Activated CD8-positive, alpha-beta memory T cell treated with anti-CD3 and anti-CD28 coated beads for 36 hours (primary cell): Measurements from ENCODE around the gene PRX. TPM values are rescaled to one million over a fixed set of nuclear protein-coding genes. Genes with fewer than 3 reads are reported as not detected.

ENCODE experiments used
- CTCF ChIA-PET: fragments of 350-600 bp; sonication (Branson Sonifier 250); formaldehyde crosslinking; loops from one replicate; lab custom pipeline; 2021; ENCODE audit warnings: antibody characterized with exemption; lab: Charles Lee
- POLR2A ChIA-PET: fragments of 350-600 bp; sonication (Branson Sonifier 250); formaldehyde crosslinking; loops from one replicate; lab custom pipeline; 2021; ENCODE audit warnings: antibody characterized with exemption; lab: Charles Lee
- total RNA-seq, 2 experiments: library from RNA; stranded (reverse); gene quantifications; one replicate each; pipeline ENCODE4 v1.2.3, GENCODE V29; 2021

Gene PRX
- total RNA-seq, 2 experiments from 2014 or later, result 0.67 to 0.84 TPM

- POLR2A ChIA-PET, result interaction anchor here (0.5 to 1.0 kb wide), 4 partner anchors 40 to 1436 kb away, joined by 3 to 6 read pairs (median 3); partner anchors contain the start of gene SERTAD3
- CTCF ChIA-PET, result interaction anchor here (0.7 to 3.5 kb wide), 7 partner anchors 13 to 288 kb away, joined by 3 to 18 read pairs (median 3); partner anchors contain the start of gene SERTAD1
These were observed 9.8 kb downstream of the PRX start for GRCh38 chr19:40403262-40403984.

- POLR2A ChIA-PET, result interaction anchor here (0.7 kb wide), 1 partner anchor 20 kb away, joined by 12 read pairs; no protein-coding TSS in a partner anchor
- CTCF ChIA-PET, result no interaction called here
These were observed 12.6 kb downstream of the PRX start for GRCh38 chr19:40400559-40400958.

GRCh38 chr19:40398417-40399131 is 14.6 kb downstream of the PRX start:
- ChIA-PET POLR2A (no interaction called here), CTCF (no interaction called here)

GRCh38 chr19:40397568-40397906 is 15.6 kb downstream of the PRX start:
- ChIA-PET CTCF (no interaction called here), POLR2A (no interaction called here)

GRCh38 chr19:40396886-40397567 is 16.2 kb downstream of the PRX start:
- CTCF ChIA-PET, result interaction anchor here (0.5 kb wide), 1 partner anchor 155 kb away, joined by 4 read pairs; no protein-coding TSS in a partner anchor

GRCh38 chr19:40395956-40396355 is 17.2 kb downstream of the PRX start:
- POLR2A ChIA-PET, result no interaction called here
- CTCF ChIA-PET, result interaction anchor here (0.5 kb wide), 1 partner anchor 243 kb away, joined by 3 read pairs; no protein-coding TSS in a partner anchor

More at GRCh38 chr19:40396886-40397567, 16.2 kb downstream of the PRX start:
- POLR2A ChIA-PET, result no interaction called here

- CTCF ChIA-PET, result no interaction called here
- POLR2A ChIA-PET, result no interaction called here
These were observed 18.4 kb downstream of the PRX start for GRCh38 chr19:40394816-40395210.

- ChIA-PET POLR2A (no interaction called here), CTCF (no interaction called here)
These were observed 19.0 kb downstream of the PRX start for GRCh38 chr19:40393894-40394815.

- ChIA-PET CTCF (no interaction called here), POLR2A (no interaction called here)
These were observed 20.2 kb downstream of the PRX start for GRCh38 chr19:40392894-40393517.

- POLR2A ChIA-PET, result no interaction called here
- CTCF ChIA-PET, result no interaction called here
These were observed 21.1 kb downstream of the PRX start for GRCh38 chr19:40392123-40392522.

GRCh38 chr19:40390084-40390742 is 23.0 kb downstream of the PRX start, which contains the start of gene HIPK4:
Gene HIPK4, minus strand, starts transcription at chr19:40390181. Its CDS starts 279 bp downstream, at chr19:40389902.
- POLR2A ChIA-PET, result no interaction called here
- CTCF ChIA-PET, result interaction anchor here (1.0 kb wide), 1 partner anchor 13 kb away, joined by 3 read pairs; no protein-coding TSS in a partner anchor

- ChIA-PET POLR2A (no interaction called here), CTCF (no interaction called here)
These were observed 23.6 kb downstream of the PRX start for GRCh38 chr19:40389404-40390083.

- CTCF ChIA-PET, result no interaction called here
- POLR2A ChIA-PET, result no interaction called here
These were observed 24.7 kb downstream of the PRX start for GRCh38 chr19:40388481-40388880.

- ChIA-PET POLR2A (no interaction called here), CTCF (interaction anchor here (1.2 kb wide), 1 partner anchor 82 kb away, joined by 3 read pairs; no protein-coding TSS in a partner anchor)
These were observed 26.0 kb downstream of the PRX start for GRCh38 chr19:40387155-40387554.

- ChIA-PET POLR2A (no interaction called here), CTCF (no interaction called here)
These were observed 29.4 kb downstream of the PRX start for GRCh38 chr19:40383668-40384248.

- ChIA-PET POLR2A (interaction anchor here (0.7 kb wide), 1 partner anchor 75 kb away, joined by 12 read pairs; no protein-coding TSS in a partner anchor), CTCF (no interaction called here)
These were observed 31.9 kb downstream of the PRX start for GRCh38 chr19:40381321-40381720.
